Stimulated activated CD4-positive, alpha-beta T cell treated with anti-CD3 and anti-CD28 coated beads, Interleukin-15, amount 100 ng/mL, for 48 hours (primary cell): ENCODE results near the gene TMEM9.

Source experiments
- DNase-seq, 2 donors: peaks; one replicate each; pipeline ENCODE4 v3.0.0-alpha.2; 2020; ENCODE audit warnings: low read depth in 2 of 2

TMEM9 gene

GRCh38 chr1:201145816-201146215 is 8.5 kb downstream of the TMEM9 start:
- DNase-seq, result no peak

- no peak for DNase-seq
Observed at GRCh38 chr1:201145132-201145531, 9.1 kb downstream of the TMEM9 start.

GRCh38 chr1:201144701-201145100 is 9.6 kb downstream of the TMEM9 start:
- DNase-seq, result no peak

DNA sequence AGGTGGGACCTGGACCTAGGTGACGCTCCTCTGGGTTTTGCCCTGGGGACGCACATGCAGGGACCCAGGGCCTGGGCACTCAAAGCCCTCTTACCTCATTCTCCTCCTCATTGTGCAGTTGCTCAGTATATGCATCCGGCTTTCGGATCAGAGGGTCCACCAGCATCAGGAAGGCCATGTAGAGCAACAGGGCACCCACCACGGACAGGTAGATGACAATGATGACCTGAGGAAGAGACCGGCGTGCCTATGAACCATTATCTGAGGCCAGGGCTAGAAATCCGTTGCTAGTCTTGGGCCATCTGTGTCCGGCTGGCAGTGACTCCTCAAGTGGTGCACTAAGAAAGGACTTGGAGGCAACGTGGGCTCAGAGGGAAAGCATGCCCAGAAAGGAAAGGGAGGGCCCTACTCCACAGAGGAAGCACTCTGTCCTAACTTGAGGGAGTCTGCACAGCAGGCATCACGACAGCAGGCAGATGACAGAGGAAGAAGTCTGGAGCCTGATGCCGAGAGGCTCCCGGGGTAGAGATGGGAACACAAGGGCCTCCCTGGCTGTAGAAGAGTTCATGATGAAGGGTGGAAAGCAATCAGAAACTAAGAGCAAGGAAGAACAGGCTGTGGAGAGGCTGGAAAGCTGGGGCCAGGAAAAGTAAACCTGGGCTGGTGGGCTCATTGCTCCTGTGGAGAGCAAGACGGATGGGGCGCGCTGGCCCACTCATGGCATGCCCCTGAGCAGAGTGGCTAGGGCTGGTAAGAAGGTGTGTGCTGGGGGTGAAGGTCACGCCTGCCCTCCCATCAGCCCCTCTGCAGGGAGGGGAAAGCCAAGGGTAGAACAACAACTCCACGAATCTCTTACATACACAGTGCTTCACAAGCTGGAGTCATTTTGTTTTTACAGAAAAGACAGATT is 10.3 kb downstream of the TMEM9 start:
- no peak for DNase-seq

- no peak for DNase-seq
Observed at GRCh38 chr1:201142849-201143725, 11.2 kb downstream of the TMEM9 start.

GRCh38 chr1:201142011-201142848 is 12.0 kb downstream of the TMEM9 start:
- DNase-seq, result no peak

GRCh38 chr1:201141418-201141817 is 12.9 kb downstream of the TMEM9 start:
- no peak for DNase-seq

DNA sequence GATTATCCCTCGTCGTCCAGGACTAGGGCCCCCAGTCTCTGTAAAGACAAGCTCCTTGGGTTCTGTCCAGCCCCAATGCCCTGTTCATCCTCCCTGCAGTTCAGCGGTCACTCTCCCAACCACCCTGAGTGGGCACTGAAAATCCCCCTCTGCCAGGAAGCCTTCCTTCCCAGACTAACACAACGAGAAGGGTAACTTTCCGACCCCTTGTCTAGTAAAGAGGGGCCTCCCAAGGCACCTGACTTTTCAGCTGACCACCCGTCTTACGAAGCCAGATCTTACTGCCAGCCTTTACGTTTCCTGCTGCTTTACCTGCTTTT is 13.4 kb downstream of the TMEM9 start:
- no peak for DNase-seq

GRCh38 chr1:201140235-201140940 is 13.9 kb downstream of the TMEM9 start:
- no peak for DNase-seq

DNA sequence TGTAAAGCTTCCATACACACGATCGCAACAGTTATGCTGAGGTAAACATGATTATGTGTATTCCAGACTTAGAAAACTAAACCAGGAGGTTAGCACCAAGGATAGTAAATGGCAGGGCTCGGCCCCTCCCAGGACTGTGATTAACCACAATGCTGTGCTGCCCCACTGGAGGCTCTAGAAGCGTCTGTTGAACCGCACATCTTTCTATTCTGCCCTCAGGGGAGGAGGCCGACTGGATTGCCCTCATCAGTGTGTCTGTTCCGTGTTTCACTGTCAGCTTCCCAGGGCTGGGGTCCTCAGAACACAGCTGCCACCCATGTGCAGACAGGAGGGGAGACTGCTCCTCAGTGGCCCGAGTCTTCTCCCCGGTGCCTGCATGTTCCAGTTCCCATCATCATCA is 14.5 kb downstream of the TMEM9 start:
- no peak for DNase-seq

- DNase-seq, result no peak
Observed at GRCh38 chr1:201139306-201139705, 15.0 kb downstream of the TMEM9 start.

GRCh38 chr1:201138311-201138840 is 15.9 kb downstream of the TMEM9 start:
- DNase-seq, result no peak

DNA sequence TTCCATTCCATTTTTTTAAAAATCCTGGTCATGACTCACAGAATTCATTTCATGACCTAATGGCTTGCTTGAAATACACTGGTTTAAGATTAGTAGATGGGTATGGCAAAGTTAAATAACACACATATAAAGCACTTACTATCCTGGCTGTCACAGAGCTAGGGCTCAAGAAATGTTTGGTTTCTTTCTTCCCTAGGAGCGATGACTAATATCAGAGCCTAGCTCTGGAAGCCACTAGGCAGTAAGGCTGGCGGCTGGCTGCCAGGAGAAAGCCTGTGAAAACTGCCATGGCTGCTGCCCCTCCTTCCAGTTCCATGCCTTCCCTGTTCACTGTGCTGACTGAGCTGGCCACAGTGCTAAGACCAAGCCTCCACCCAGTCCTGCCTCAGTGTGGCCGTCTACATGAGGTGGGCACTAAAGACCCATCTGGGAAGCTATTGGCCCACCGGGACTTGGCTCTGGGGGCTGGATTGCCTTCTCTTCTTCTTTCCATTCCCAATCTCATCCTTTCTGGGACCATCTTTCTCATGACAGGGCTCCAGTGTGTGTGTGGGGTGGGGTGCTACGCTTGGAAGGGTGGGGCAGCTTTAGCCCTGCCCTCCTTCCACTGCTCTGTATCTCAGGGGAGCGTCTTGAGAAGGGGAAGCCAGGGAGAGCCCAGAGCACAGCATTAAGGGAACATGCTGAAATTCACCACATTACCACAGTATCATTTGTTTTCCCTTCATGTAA is 16.5 kb downstream of the TMEM9 start:
- no peak for DNase-seq

DNA sequence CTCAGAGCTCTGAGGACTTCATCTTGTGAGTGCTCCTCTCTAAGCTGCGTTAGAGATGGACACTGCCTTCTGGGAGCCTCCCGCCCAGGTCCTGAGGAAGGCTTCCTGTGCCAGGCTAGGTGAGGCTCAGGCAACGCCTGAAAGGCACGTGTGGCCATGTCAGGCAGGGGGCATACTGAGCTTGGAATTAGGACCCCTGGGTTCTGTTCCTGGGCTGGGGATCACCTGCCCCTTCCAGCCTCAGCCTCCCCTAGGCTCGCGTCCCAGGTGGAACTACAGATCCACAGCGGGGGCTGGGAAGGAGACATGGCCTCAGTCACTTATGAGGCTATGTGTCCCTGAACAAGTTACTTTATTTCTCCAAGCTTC is 17.3 kb downstream of the TMEM9 start:
- no peak for DNase-seq

DNA sequence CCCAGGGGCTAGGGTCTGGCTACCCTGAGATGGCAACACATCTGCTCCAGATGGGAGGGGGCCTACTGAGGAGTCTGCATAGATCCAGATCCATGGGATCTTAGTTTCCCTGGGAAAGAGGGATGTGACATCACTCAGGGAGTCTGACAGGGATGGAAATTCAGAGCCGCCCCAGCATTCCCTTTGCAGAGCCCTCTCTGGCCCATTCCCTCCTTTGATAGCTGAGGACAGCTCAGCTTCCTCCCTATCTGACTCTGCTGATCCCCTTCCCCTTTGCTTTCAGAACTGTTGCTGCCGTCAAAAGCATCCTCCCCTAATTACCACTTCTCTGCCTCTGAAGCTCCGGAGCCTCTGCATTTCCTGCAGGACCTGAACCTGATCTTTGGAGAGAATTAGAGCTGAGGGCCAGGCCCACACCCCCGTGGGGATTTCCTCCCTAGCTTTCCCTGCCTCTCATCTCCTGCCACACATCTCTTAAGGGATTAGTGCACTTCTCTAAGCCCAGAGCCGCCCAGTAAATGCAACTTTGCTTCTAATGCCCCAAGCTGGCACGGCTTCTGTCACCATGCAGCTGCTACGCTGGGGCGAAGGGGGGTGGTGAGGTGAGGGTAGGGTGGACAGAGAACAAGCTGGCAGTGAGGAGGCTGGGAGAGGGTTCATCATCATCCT is 17.8 kb downstream of the TMEM9 start:
- no peak for DNase-seq

- no peak for DNase-seq
Observed at GRCh38 chr1:201134405-201134804, 19.9 kb downstream of the TMEM9 start.

DNA sequence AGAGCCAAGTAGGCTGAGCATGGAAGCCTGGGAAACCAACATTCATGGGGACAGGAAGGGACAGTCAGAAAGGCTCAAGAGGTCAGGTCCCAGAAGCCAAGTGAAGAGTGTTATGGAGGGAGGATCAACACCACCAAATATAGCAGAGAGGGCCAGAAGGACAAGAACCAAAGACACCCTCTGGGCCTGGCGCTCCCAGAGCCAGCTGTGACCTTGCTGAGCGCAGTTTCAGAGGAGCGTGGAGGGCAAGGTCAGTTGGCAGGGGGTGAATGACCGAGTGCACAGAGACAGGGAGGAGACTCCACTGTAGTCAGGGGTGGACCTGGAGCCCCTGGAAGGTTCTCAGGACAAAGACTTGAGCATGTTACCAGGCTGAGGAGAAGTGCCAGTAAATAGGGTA is 22.9 kb downstream of the TMEM9 start:
- DNase-seq, result no peak

- DNase-seq, result no peak
Observed at GRCh38 chr1:201128962-201129361, 25.3 kb downstream of the TMEM9 start.

GRCh38 chr1:201128476-201128875 is 25.8 kb downstream of the TMEM9 start:
- no peak for DNase-seq
